Endothelial cell of umbilical vein (primary cell): ENCODE data around the gene TM2D1.

Experiments used
- MYC ChIP-seq: IDR thresholded peaks from one replicate; pipeline ENCODE4 v1.6.1; 2011; ENCODE audit warnings: mild to moderate bottlenecking, low read depth, low read length
- POLR2A ChIP-seq: IDR thresholded peaks from 2 replicates; pipeline ENCODE4 v1.6.1; 2012; ENCODE audit warnings: low read depth, mild to moderate bottlenecking, control low read depth, low read length
- POLR2AphosphoS5 ChIP-seq: IDR thresholded peaks from 2 replicates; pipeline ENCODE4 v1.6.1; 2012; ENCODE audit warnings: low read depth, mild to moderate bottlenecking, control low read depth, low read length, moderate library complexity; ENCODE audit not compliant: insufficient read depth
- TF ChIP-seq, protein P1 (sequence below), 2 donors: IDR thresholded peaks; 1 replicate in 1 of 2; 2 replicates in 1 of 2; pipeline ENCODE4 v1.5.1; 2011; ENCODE audit warnings: low read length in 2 of 2, mild to moderate bottlenecking in 2 of 2, moderate library complexity in 2 of 2, control low read depth in 1 of 2, inconsistent platforms in 1 of 2, low read depth in 1 of 2; ENCODE audit not compliant: insufficient read depth in 1 of 2; ENCODE audit errors: extremely low read depth in 1 of 2

DNA sequence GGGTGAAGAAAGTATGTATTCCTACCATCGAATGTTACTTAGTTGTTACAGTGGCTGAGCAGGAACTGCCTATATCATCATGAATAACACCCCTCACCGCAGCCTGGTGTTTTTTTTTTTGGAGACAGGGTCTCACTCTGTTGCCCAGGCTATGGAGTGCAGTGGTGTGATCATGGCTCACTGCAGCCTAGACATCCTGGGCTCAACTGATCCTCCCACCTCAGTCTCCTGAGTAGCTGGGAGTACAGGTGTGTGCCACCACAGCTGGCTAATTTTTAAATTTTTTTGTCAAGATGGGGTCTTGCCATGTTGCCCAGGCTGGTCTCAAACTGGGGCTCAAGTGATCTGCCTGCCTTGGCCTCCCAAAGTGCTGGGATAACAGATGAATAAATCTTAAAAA, 24.6 kb upstream of the TM2D1 start:
- TF ChIP-seq POLR2A (no peak), POLR2AphosphoS5 (no peak), MYC (no peak)
- TF ChIP-seq, protein P1, sequence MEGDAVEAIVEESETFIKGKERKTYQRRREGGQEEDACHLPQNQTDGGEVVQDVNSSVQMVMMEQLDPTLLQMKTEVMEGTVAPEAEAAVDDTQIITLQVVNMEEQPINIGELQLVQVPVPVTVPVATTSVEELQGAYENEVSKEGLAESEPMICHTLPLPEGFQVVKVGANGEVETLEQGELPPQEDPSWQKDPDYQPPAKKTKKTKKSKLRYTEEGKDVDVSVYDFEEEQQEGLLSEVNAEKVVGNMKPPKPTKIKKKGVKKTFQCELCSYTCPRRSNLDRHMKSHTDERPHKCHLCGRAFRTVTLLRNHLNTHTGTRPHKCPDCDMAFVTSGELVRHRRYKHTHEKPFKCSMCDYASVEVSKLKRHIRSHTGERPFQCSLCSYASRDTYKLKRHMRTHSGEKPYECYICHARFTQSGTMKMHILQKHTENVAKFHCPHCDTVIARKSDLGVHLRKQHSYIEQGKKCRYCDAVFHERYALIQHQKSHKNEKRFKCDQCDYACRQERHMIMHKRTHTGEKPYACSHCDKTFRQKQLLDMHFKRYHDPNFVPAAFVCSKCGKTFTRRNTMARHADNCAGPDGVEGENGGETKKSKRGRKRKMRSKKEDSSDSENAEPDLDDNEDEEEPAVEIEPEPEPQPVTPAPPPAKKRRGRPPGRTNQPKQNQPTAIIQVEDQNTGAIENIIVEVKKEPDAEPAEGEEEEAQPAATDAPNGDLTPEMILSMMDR (IDR thresholded peaks at IDR 0.05; ENCODE audit: extremely low read depth in 1 of 2, insufficient read depth in 1 of 2, low read depth in 1 of 2, low read length in 2 of 2), result no peak
